HG03280 (cell line): ENCODE data around the gene OLFML1.

Source experiments
- ATAC-seq: cut with Tn5 transposase; IDR thresholded peaks from one replicate; pipeline ENCODE4 v1.9.1; 2021; ENCODE audit warnings: mild to moderate bottlenecking, moderate library complexity; ENCODE audit not compliant: unreplicated experiment

Gene OLFML1

DNA sequence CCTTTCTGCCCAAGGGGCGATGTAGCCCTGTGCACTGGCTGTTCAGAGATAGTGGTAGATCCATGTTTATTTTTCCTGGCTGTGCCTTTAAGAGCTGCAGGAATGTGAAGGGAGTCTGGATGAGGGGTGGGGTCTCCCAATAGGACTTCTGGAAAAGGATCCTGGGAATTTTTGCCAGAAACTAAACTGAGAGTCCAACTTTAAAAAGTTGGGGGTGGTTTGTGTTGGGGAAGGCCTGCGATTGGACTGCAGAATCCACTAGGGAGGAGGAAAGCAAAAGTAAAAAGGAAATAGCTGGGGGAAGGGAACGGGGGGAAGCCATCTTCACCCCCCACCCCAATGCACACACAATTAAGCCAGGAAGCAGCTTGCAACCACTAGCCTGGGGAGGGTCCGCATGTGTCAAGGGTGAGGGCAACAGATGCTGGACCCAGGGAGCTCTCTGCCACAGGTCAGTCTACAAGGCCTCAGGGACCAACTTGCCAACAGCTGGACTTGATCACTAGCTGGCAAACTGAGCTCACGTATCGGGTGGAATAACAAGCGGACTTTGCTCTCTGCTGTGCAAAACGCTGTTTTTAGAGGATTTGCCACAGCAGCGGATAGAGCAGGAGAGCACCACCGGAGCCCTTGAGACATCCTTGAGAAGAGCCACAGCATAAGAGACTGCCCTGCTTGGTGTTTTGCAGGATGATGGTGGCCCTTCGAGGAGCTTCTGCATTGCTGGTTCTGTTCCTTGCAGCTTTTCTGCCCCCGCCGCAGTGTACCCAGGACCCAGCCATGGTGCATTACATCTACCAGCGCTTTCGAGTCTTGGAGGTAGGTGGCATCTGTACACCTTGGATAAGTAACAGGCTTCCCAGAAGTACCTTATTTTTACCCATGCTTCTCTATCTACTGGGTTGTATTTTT lies at the start of gene OLFML1:
Gene OLFML1 (plus strand): TSS at position 321 of the 912 bp plus-strand sequence. CDS start 370 bp downstream, at position 691.
- no peak for ATAC-seq

DNA sequence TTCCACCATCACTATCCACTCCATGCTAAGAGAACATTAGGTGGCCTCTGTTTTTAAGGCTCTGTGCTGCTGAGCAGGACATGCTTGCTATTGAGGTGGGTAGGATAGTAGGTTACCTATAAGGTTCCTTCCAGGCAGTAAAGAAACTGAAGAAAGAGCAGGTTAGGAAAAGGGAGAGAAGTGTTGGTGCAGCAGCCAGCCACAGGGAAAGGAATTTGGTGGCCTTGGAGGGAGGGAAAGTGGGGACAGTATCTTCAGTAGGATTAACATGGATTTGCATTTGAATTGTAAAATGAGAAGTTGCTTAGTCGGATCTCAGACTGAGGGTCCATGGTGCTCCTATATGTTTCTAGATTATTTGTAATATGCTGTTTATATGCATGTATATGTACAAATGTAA lies 49.2 kb upstream of the OLFML1 start:
- ATAC-seq = no peak

DNA sequence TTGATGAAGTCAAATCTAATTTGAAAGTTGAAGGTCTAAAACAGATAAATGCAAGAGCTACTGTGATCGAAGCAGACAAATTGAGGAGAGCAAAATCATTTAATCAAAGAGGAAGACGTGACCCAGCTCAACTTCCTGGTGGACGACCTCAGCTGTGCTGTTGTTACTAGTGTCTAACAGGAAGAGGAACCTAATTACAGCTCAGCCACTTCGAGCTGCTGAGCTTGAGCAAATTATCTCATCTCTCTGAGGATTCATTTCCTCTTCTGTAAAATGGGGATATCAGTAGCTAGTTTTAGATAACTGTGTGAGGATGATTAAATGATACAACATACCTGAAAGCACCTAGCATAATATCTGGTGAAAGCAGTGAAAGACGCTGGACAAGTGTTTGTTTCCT lies 48.6 kb upstream of the OLFML1 start:
- peak; percentile 76 for ATAC-seq

DNA sequence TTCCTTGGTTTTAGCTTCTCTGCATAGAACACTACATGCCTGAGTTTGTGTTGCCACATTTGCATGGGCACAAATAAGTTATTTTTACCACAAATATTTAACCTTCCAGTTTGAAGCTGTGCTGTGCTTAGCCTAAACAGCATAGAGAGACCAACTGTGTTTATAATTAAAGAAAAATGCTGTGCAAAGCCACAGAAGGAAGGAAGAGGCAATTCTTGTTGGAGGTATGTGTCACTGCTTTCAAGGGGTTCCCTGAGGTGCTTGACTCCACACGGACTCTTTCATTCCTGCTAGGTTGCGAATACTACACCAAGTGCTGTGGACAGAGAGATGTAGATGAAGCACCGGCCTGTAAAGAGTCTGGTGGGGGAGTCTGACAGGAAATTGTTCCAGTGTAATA lies 47.6 kb upstream of the OLFML1 start:
- ATAC-seq = no peak

DNA sequence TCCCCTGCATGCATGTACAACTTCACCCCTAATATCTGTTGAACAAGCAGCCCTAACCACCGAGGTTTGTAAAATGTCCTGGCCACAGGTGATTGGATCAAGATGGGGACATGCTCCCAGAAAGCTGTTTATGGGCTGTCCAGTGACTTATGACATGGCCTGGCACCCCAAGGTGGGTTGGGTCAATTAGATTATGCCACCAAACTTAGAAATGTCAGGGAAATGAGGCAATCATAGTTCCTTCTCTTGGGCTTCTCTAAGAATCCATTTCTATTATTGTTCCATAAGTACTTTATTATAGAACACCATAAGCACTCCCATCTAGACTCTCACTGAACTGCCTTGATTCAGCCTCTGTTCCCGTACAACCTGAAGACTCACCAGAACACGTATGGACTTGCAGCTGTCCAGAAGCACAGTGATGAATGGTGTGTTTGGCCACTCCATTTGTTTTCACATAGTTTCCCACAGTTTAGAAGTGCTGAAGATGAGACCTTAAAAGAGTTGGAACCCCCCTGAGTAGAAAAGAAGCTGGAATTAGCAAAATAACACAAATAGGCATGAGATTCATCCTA lies 45.5 kb upstream of the OLFML1 start:
- no peak for ATAC-seq

DNA sequence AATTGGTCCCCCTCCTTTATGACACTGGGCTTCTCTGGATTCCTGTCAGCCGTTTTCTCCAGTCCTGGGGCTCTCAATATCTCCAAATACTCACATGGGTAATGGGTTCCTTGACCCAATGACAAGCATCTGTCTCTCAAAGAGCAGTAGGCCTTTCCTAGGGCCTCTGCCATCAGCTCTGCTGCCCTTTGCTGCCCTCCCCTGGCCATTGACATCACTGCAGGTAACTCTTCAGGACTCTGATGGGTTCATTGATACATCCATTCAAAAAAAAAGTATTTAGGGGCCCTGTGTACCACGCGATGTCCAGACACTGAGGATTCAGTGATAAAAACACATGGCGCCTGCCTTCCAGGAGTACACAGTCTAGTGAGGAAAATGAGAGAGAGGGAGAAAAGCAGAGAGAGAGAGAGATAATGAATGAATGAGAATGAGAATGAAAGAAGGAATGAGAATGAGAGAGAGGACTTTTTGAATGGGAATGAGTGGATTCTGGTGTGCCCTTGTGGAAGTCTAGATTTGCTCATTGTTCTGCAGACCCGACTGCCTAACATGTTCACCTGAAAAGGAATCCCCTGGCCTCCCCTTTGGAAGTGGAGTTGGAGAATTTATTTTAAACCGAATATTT lies 42.6 kb upstream of the OLFML1 start:
- ATAC-seq = peak; percentile 87

DNA sequence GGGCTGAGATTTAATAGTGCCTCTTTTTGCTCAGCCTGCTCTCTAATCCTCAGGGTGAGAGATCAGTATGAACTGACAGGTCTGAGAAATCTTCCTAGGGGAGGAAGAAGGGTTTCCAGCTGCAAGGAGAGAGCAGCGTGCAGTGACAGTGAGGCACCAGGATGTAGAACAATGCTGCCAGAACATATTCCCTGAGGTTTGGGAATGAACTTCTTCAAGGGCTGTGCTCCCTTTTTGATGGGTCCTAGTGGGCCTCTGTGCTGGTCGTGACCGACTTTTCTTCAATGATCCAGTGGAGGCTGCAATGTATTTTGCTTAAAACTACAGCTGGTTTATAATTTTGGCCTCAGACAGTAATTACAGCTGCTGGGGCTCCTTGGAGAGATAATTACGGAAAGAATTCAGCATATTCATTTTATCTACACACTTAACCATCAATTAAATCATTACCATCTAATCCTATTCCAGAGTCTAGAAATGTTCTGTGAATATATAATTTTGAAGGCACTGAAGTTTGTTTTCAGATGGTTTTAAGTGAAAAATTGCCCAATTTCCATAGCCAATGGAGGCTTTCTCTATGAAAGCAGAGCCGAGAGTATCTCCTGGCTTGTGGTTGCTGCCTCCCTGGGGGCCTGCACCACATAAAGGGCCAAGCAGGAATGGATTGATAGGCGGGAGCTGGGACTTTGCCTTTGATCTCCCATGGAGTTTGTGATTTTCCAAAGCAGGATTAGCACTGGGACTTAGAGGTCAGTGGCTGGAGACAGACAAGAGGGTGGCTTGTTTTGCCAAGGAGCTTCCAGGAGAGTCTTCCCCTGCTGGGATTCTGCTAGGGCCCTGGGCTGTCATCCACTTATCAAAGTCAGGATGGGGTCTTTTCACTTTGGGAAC lies 41.0 kb upstream of the OLFML1 start:
- ATAC-seq = no peak

DNA sequence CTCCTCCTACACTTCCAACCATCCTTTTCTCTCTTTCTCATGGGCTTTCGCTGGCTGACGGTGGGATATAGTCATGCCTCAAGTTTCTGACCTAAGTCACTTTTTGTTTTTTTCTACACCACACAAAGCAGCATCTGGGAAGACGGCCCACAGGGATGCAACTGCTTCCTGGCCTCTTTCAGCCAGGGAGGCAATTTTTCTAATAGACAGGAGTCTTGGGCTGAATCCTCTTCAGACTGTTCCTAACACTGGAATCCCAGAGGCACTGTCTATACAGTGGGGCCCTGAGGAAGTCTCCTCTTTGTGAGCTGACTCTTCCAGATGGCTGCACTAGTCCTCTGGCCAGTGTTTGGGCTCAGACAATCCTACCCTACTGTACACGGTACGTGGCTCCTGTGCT lies 39.7 kb upstream of the OLFML1 start:
- ATAC-seq = no peak

DNA sequence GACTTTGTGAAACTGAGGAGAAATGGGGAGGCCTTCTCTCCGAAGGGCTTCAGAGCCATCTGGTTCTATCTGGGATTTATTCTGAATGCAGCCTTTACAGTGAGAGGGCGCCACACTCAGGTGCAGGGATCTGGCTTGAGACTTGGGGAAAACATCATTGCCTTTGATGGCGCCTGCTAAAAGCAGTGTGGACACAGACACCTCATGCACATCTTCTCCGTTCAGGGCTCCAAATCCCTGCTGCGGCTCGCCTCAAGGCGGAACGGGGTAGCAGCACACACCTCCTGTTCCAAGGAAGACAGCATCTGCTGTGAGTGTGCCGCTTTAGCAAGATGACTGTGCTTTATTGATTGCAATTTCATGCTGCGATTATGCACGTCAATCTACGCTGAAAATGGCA lies 37.1 kb upstream of the OLFML1 start:
- ATAC-seq = no peak

DNA sequence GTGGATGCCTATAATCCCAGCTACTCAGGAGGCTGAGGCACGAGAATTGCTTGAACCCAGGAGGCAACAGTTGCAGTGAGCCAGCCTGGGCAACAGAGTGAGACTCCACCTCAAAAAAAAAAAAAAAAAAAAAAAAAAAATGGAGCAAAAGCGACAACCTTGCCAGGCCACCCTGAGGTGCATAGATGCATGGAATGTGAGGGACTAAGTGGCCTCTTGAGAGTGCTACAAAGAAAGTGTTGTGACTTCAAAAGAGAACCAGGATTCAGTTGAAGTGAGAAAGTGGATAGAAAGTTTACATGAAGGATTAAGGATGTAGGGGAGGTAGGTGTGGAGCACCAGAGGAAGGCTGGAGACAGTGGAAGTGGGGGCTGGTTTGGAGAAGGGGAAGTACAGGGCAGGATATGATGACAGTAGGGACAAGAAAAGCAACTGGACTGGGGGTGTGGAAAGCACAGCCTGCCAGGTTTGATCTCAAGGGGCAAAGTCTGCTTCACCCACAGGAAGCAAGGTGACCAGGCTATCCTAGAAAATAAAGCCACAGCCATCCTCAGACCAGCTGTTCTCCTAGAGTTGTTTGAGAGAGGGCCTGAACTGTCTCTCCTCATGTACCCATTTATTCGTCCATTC lies 36.0 kb upstream of the OLFML1 start:
- ATAC-seq = no peak

DNA sequence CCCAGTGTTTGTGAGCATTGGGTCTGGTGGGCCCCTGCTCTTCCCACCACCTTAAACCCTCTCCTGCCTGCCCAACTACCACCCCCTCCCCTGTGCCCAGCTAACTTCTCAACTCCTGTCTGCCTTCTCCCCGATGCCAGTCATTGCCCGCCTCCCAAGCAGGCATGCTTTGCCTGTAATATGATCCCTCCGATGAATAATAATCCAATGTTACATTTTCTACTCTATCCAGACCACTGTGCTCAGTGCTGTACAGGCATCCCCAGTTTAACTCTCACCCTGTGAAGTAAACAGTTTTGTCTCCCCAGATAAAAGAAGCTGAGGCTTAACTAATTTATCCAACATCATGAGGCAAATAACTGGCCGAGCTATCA lies 35.5 kb upstream of the OLFML1 start:
- ATAC-seq = no peak

DNA sequence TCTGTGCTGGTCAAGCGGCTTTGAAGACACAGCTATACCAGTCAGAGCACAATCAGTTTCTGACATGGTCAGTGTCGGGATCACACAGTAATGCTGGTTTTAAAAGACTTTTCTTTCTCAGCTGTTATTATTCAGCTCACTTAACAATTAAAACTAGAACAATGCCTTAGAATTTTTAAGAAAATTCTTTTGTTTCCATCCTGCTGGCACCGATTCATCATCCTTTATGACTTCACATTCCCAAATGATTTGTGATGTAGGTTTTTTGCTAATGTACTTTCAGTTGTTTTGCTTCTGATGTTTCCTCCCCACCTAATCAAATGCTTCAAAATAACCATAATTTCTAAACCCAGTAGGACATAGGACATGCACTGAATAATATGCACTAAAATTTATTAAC lies 34.5 kb upstream of the OLFML1 start:
- no peak for ATAC-seq

DNA sequence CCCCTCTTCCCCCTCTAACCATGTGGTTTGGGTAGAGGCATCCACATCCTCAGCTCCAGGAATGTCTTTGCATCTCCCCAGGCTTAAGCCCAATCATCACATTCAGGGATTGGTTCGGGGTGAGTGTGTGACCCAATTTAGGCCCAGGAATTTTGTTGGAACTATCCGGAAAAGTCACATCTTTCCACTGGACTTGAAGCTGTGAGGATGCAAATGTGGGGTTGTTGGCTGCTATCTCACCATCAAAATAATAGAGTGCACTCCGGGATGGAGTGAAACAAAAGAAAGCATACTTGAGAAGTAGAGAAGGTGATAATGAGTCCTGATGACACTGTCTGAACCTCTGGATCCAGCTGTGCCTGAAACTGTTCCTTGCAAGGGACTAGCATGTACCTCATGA lies 33.8 kb upstream of the OLFML1 start:
- no peak for ATAC-seq

DNA sequence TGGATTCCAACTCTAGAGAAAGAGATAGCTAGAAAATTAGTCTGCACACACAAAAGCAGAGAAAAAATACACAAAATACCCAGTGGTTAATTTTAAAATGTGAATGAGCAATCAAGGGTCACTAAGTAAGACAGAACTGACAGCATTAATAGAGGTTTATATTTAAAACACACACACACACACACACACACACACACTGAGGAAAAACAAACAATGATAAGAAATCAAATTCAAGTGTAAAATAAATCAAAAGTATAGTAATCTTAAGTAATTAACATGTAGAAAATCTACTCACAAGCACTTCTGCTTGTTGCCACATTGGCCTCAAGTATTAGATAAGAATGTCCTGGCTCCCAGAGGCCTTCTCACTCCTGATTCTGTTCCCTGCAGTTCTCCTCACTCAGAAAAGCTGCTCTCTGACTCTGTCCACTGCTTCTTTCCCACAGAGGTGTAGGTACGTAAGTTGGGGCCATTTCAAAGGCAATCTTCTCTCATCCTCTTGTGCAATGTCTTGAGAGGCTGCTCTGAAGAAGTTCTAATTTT lies 33.3 kb upstream of the OLFML1 start:
- no peak for ATAC-seq

DNA sequence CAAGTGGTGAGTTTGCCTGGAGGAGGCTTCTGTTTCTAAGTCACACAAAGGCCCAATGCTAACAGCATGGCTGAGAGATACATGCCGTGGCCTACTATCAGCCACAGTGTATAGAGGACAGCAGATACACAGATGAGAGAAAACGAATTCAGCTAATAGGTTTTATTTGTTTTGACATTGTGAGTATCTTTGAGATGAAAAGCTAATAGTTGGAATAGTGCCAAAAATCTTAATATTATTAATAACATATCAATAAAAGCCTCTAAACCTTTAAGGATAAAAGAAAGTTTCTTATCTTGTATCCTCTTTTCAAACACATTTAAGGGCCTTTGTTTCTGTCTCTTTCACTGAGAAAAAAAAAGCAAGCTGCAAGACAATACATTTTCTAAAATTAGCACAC lies 30.5 kb upstream of the OLFML1 start:
- ATAC-seq = no peak

DNA sequence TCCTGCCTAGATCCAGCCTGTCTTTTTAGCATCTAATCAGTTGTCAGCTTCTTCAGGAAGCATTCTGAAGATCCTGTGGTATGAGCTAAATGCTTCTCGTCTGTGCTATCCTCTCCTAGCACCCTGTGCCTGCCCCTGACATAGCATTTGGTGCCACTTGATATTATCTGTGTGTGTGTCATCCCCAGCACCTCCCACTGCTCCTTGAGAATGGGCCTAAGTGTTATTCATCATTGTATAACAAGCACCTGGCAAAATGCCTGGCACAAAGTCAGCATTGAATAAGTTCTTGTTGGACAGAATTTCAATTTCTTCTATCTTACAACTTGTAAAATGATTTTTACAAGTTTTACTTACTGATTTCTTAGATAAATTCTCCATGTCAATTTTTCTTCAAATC lies 28.1 kb upstream of the OLFML1 start:
- no peak for ATAC-seq

DNA sequence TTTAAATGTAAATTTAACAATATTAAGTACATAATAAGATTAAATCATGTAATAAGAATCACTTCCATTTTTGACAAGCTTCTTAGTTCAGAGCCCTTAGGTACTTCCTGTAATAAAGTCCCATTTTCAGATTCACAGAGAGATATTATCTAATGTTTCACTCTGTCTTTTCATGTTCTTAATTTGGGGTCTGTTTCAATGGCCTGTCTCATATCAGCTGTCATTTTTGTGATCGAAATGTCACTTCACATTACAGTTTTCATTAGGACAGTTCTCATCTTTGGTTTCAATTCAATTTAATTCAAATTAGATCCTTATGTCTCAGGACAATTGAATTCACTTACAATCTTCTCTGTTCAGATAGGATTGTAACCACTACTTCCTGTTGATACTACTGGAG lies 22.6 kb upstream of the OLFML1 start:
- no peak for ATAC-seq

DNA sequence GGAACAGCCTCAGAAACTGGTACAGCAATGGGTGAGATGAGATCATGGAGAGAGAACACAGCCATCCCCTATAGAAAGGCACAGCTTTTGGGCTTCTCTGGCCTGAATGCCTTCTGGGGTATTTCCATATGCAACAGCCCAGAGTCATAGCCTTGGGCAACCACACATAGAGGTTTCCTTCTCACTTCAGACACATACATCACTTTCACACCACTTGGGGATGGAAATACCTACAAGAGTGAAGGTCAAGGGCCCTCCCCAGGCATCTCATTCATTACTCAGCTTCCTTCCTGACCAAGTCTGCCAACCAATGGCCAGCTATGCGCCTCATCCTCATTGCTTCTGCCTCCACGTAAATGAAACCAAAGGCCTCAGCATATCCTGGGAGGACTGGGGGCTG lies 17.7 kb upstream of the OLFML1 start:
- ATAC-seq = peak; percentile 62

DNA sequence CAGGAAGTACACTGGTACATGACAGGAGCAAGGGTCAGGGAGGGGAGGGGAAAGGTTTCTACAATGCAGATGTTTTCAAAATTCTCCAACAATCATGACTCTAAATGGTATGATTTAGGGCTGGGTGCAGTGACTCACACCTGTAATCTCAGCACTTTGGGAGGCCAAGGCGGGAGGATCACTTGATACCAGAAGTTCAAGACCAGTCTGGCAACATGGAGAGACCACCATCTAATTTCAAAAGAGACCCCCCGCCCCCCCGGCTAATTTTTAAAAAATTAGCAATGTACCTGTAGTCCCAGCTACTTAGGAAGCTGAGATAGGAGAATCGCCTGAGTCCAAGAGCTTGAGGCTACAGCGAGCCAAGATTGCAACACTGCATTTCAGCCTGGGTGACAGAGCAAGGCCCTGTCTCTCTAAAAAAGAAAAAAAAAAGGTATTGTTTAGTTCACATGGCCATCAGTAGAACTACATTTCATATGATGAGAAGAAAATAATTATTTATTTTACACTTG lies 15.9 kb upstream of the OLFML1 start:
- no peak for ATAC-seq

DNA sequence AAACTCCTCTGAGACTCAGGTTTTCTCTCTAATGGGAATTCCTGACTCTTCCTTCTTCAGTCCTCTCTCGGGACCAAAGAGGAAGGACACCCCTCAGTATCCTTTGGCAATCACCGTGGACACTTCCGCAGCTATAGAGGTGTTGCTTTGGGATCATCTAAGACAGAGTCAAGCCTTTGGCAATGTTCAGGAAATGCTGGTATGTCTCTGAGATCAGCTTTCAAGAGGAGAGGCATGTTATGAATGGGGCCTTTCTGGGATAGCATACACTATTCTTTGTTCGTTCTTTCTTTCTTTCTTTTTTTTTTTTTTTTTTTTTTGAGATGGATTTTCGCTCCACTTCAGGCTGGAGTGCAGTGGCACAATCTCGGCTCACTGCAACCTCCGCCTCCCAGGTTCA lies 14.2 kb upstream of the OLFML1 start:
- no peak for ATAC-seq
